Measurements from ENCODE around the gene NPAS3.

- TF ChIP-seq CTCF (IDR thresholded peaks at IDR 0.05) (no peak), POLR2A (IDR thresholded peaks at IDR 0.05) (no peak), POLR2AphosphoS5 (IDR thresholded peaks at IDR 0.05) (no peak)
These were observed 692.3 kb downstream of the NPAS3 start for GRCh38 chr14:33631021-33631420.
